HG02571 (cell line): ENCODE measurements around the gene TGM1.

Experiments used
- ATAC-seq: cut with Tn5 transposase; IDR thresholded peaks from one replicate; pipeline ENCODE4 v1.9.1; 2021; ENCODE audit warnings: mild to moderate bottlenecking, moderate library complexity; ENCODE audit not compliant: unreplicated experiment

TGM1 gene

DNA sequence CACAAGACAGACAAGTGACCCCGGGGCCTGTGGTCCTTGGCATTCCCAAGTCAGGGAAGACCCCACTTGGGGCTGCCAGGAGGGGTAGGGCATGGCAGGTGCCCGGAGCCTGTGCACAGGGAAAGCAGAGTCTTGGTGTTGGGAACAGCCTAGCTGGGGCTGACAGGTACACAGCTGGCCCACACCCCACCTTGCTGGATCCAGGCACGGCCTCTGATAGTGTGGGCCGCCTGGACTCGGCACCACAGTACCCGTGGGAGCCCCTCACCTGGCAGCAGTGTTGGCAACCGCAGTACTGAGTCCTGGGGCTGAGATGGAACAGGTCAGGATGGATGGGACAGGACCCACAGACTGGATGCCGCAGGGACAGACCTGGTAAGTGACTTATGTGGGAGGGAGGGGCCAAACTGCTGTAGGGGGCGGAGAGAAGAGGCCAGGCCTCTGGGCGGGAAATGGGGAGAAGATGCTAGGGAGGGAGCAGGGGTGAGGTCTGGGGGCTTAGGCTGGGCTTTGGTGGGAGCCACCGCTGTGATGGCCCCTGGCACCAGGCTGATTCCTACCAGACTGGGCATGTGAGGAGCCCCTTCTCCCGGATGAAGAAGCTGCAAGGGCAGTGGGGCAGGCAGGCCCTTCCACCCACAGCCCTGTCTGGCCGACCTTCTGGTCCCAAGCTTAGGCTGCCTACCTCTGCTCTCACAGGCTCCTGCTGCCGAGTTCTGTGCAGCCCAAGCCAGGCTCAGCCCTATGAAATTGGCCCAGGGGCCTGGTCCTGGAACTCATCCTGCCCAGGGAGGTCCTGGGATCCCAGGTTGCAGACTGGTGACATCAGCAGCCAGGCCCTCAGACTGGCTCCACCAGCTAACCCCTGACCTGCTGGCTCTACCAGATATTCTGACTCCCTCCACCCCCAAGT, at the start of gene TGM1:
TGM1 (minus strand) TSS at position 357 of the 913 bp plus-strand sequence. CDS start 825 bp downstream, outside the sequence.
- ATAC-seq, result no peak

DNA sequence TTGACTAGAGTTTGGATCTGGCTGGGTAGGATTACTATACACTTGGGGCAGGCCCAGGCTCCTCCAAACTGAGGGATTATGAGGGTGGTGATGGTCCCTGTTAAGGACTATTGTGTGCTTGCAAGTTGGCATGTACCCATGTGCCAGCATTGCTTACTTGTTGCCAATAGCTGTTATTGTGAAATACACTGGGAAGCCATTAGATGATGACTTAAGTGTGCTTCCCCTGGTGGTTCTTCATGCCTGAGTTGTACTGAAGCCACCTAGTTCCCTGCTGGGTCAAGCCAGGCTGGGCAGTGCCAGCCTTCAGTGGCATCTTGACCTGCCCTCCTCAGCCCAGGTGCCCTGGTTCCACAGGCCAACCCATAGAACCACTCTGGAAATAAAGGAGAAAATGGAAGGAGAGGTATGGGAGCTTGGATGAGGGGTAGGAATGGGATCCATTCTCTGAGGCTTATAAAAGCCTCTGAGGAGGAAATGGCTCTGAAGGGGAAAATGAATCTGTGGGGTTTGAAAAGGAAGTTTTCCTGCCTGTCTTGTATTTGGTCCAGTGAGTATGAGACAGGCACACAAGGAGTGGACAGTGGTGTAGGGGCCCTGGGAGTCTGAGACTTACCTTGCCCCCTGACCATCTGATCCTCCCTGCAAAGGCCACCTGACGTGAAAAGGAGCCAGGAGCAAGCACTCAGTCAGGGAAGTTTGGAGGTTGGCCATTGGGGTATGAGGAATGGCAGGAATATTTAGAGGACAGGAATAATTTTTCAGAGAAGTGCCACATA, 49.0 kb upstream of the TGM1 start:
- ATAC-seq, result no peak

DNA sequence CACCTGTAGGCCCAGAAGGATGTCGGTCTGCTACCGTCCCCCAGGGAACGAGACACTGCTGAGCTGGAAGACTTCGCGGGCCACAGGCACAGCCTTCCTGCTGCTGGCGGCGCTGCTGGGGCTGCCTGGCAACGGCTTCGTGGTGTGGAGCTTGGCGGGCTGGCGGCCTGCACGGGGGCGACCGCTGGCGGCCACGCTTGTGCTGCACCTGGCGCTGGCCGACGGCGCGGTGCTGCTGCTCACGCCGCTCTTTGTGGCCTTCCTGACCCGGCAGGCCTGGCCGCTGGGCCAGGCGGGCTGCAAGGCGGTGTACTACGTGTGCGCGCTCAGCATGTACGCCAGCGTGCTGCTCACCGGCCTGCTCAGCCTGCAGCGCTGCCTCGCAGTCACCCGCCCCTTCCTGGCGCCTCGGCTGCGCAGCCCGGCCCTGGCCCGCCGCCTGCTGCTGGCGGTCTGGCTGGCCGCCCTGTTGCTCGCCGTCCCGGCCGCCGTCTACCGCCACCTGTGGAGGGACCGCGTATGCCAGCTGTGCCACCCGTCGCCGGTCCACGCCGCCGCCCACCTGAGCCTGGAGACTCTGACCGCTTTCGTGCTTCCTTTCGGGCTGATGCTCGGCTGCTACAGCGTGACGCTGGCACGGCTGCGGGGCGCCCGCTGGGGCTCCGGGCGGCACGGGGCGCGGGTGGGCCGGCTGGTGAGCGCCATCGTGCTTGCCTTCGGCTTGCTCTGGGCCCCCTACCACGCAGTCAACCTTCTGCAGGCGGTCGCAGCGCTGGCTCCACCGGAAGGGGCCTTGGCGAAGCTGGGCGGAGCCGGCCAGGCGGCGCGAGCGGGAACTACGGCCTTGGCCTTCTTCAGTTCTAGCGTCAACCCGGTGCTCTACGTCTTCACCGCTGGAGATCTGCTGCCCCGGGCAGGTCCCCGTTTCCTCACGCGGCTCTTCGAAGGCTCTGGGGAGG, 47.9 kb upstream of the TGM1 start, which contains the start of gene LTB4R:
LTB4R (plus strand) TSS at position 857 of the 959 bp plus-strand sequence. CDS start 4,150 bp downstream, outside the sequence.
- peak; percentile 55 for ATAC-seq

DNA sequence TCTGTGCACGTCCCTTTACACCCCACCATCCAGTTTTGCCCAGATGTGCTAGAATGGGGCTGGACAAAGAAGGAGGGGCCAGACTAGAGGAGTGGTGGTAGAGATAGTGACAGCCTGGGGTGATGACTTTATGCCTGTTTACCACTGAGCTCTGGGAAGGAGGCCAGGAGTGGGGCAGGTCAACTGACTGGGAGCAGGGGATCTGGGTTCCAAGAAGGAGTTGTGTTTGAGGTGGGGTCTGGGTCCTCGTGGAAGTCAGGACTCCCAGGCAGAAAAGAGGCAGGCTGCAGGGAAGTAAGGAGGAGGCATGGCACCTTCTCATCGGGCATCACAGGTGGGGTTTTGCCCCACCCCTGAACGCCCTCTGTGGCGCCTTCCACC, 47.3 kb upstream of the TGM1 start:
- ATAC-seq, result no peak

DNA sequence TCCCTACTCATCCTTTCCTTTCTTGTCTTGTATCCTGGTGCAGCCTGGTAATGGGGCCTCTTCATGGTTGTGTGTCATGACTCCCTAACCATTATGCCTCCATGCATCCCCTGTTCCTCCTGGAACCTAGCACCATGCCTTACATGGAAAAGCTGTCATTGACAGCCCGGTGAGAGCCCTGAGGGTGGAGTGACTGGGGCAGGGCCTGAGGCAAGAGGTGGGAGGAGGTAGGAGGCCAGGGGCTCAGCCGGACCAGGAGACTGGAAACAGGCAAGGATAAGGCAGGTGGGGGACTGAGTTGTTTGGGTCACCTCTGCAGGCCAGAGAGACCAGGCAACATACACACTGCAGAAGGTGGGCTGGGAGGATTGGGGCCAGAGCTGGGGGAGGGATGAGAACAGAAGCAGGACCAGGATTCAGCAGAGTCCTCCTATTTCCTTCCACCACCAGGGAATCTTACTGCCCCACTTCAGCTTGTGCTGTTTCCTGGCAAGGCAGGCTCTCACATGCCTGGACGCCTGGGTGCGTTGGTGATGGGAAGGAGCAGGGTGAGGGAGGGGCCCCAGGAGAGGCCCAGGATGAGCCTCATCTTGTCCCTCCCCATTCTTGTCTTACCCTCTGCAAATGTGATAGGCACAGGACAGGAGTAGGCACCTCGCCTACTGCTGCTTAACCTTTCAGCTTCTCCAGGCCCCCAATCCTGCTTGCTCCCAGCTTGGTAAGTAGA, 46.7 kb upstream of the TGM1 start, which contains the start of gene LTB4R2:
LTB4R2 (plus strand) TSS at position 603 of the 727 bp plus-strand sequence. CDS start 525 bp downstream, outside the sequence.
- no peak for ATAC-seq

DNA sequence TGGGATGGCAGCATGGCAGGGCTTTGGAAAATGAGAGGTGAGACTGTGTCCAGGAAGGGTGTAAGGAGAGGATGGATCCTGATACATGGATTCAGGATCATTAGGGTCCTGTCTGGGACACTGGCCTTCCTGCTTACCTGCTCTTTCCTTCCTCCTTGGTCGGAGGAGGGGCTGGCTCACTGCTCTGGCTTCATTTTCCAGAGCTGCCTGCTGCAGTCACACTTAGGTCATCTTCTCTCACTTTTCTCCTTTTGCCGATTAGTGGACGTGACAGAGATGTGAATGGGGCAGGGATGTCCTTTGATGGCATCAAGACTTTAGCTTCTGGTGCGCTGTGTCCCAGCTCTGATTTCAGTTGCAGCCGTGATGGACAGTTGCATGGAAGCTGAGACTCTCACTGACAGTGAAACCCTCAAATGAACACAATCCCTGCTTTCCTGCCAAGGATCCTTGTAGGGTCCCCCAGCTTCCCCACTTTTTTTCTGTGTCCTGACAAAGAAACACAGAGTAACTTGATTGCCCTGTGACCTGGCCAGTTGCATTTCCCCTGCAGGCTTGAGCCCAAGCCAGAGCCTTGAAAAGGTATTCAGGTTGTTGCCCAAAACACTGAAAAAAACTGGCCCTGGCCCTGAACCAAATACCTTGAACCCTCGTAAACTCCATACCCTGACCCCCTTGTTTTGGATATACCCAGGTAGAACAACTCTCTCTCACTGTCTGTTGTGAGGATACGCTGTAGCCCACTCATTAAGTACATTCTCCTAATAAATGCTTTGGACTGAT, 45.6 kb upstream of the TGM1 start:
- ATAC-seq, result no peak

DNA sequence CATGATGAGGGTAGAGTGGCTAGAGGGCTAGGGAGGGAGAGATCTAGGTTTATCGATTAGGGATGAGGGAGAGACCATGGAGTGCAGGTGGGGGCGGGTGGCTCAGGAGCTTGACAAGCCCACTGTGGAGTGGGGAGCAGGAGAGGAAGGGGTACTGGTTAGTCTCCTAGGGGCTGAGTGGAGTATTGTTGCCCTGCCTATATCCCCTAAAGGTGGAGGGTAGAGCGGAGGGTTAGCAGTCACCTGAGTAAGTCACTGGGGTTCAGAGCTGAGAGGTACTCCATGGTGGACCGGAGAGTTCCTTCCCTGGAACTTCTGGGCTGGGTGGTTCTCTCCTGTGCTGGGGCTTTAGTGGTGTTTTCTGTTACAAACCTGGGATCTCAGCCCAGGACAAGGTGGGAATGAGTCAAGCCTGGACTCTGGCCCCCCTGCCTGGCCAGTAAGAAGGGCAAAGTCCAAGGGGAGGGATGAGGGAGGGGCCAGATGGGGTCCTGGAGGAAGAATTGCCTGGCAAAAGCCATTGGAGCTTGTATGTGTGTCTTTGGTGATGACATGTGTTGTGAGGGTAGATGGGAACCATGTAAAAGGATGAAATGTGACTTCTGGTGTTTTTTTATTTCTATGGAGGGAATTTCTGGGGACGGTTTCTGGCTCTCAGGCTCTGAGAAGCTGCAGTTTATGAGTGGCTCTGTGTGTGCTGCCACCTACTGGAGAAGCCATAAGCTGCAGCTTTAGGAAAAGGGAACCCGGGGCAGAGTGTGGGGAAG, 44.8 kb upstream of the TGM1 start, which contains the start of gene CIDEB:
CIDEB (minus strand) TSS at position 403 of the 767 bp plus-strand sequence; CDS start at position 284, 119 bp downstream.
- ATAC-seq, result no peak

DNA sequence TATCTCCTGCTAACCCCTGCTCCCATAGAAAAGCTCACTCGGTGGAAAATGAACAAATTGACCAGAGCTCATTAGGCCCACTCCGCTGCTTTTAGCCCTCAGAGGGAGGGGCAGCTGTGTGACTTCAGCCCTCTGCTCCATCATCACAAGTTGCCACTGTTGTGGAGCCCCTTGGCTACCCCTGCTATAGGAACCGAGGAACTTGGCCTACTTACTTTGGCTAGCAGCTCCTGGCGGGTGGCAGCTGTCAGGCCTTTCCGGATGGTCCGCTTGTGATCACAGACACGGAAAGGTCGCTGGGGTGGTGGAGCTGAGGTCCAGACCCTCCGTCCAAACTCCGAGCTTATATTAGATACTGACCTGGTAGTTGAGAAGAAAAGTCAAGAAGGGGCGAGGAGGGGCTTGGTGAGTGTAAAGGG, 44.2 kb upstream of the TGM1 start:
- no peak for ATAC-seq

DNA sequence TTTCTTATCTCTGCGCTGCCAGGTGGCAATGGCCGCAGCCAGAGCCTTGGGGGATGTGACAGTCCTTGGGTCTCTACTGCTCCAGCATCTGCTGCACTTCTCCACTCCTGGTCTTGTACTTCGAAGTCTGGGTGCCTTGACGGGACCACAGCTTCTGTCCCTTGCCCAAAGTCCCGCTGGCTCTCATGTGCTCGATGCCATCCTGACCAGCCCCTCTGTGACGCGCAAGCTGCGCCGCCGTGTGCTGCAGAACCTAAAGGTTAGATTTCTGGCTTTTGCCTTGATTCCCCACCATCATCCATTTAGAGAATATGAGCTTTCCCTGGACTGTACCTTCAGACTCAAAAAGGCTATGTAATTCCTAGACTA, 41.0 kb upstream of the TGM1 start:
- ATAC-seq, result no peak

DNA sequence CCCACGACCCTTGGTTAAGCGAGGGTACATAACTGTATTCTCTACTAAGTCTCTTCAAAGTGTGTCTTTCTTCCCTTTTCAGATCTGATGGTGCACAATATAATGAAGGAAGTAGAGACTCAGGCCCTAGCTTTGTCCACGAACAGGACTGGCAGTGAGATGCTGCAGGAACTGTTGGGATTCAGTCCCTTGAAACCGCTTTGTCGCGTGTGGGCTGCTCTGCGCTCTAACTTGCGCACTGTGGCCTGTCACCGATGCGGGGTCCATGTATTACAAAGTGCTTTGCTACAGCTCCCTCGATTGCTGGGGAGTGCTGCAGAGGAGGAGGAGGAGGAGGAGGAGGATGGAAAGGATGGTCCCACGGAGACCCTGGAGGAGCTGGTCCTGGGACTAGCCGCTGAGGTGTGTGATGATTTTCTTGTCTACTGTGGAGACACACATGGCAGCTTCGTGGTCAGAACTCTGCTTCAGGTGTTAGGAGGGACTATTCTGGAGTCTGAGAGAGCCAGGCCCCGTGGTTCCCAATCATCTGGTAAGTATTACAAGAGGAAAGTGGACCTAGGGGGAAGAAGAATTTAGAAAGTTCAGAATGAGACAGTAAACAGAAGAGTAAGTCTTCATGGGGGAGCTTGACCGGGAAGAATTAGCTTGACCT, 37.5 kb upstream of the TGM1 start:
- no peak for ATAC-seq

DNA sequence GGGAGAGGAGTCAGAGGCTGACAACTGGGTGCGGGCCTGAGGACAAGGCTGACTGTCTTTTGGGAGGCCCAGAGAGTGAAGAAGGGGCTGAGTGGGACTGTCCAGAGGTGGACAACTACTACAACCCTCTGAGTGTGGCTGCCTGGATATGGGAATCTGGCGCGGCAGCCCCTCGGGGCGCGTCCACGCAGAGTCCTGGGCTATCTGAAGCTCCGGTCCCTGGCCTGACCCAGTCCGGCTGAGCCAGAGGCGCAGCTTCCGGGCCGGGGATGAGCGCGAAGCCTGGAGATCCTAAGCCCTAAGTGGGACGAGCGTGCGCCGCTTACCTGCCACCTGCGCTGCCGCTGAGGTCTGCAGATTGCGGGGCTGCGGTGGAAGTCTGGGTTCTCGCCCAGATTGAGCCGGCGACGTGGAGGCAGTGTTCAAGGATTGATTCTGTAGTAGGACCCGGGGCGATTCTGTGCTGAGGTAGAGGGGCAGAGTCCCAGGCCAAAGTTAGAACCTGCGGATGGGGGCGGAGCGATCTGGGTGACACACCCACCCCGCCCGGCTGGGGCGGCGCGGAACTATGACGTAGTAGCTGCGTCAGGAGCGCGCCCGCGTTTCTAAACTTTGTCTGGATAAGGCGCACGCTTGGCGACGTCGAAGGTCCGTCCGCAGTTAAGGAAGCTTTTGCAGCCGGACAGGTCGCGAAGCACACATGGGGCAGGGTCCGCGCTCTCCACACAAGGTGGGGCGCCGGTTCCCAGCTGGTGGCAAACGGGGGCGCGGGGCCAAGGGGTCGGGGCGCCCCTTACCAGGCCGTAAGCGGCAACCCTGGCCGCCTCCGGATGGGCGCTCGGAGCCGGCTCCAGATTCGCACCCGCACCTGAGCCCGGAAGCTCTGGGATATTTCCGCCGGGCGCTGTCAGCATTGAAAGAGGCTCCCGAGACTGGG, 36.5 kb upstream of the TGM1 start, which contains the start of the genes DHRS1 and NOP9:
DHRS1 (minus strand) TSS at position 526 of the 937 bp plus-strand sequence. CDS start 674 bp downstream, outside the sequence.
NOP9 (plus strand) TSS at position 596 of the 937 bp plus-strand sequence; CDS start at position 701, 105 bp downstream.
- ATAC-seq, result peak; percentile 59

DNA sequence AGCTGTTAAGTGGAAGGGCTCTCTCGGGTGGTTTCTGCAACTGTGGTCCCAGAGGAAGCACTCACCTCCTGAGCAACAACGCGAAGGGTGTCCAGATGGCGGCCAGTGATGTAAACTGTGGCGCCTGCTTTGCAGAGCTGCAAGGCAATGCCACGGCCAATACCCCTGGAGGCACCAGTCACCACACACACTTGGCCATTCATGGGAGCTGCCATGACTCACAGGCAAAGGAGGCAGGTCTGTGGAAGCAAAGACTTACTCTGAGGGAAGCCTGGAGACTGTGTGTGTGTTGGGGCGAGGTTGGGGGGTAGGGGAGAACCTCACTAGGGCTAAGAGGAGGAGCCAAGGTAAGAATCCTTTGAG, 35.9 kb upstream of the TGM1 start:
- no peak for ATAC-seq

DNA sequence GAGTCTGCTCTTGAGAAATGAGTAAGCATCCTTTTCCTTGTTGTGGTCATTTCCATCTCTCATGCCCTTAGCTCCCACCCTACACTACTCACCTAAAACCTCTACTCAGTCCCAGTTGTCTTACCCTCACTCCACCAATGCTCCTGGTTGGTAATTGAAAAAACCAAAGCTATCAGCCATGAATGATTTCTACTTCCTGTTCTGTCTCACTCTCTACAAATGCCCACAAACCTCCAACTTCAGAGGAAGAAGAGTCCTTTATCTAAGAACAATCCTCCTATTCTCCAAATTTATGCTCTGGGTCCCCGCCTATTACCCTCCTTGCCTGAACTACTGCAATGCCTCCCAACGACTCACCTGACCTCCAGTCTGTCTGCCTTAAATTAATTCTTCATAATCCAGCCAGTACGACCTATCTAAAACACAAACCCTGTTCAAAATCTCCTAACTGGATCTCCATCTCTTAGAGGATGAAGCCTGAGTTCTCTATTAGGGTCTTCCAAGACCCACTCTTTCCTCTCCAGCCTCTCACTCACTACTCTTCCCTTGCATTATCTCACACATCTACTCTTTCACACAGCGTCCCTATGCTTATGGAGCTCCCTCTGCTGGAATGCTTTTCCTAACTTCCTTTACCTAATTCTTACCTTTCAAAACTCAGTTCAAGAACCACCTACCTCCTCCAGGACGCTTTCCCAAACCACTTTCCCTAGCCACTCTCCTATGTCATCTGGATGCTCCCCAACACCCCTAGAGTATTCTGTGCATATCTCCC, 34.4 kb upstream of the TGM1 start:
- no peak for ATAC-seq

DNA sequence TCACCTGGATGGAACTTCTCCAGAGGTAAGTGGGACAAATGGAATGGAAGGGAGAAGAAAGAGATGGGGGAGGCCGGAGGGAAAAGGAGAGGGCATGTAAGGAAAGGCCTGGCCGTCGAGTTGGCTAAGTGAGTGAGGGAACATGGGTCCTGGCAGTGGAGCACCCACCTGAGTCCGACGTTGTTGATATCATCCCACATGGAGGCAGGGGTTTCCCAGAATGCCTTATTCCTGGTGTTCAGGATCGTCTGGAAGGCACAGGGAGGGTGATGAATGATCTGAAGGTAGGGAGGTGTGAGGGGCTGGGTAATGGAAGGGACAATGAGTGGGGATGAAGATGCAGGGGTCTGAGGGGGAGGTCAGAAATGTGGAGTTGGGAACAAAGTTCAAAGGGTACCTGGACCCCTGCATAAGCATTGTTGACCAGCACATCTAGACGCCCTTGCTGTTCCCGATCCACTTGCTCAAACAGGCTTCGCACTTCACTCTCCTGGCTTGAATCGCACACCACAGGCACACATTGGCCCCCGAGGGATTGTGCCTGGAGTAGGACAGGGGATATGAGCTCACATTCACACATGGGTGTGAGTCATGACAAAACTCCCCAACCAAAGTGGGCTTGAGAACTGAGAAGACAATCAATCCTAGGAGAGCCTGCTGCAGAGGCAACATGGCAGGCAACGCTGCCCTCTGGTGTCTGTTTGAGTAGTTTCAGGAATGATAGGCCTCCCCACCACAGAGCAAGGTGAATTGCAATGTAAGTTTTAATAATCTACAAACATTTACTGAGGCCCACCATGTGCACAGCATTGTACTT, 33.6 kb upstream of the TGM1 start:
- no peak for ATAC-seq

DNA sequence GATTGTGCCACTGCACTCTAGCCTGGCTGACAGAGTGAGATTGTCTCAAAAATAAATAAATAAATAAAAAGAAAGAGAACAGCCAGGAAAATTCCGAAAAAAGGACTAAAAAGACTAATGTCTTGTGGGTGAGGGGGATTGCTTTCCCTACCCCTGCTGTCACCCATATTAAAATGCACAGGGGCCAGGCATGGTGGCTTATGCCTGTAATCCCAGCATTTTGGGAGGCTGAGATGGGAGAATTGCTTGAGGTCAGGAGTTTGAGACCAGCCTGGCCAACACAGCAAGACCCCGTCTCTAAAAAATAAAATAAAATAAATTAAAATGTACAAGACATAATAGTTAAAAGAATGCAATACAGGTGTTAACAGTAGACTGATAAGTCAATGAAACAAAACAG, 30.5 kb upstream of the TGM1 start:
- ATAC-seq, result no peak
